H1 (cell line): ENCODE measurements around the gene DPF3. TPM values are rescaled to one million over a fixed set of nuclear protein-coding genes. Genes with fewer than 3 reads are reported as not detected.

Experiments used
- CTCF ChIA-PET: fragments of 300-600 bp; sonication (Branson Sonifier 250); formaldehyde crosslinking; loops from one replicate; lab custom pipeline; 2021; ENCODE audit not compliant: partially characterized antibody; lab: Charles Lee
- POLR2A ChIA-PET: fragments of 300-600 bp; sonication (Branson Sonifier 250); formaldehyde crosslinking; loops from one replicate; lab custom pipeline; 2021; ENCODE audit warnings: inconsistent platforms; ENCODE audit not compliant: partially characterized antibody; lab: Charles Lee
- DNase-seq, 2 experiments: peaks; one replicate each; pipeline versions ENCODE4 v3.0.0 to v3.0.0-alpha.2; 2010 to 2022; ENCODE audit warnings: low spot score in 2 of 2, low read depth in 1 of 2, mixed read lengths in 1 of 2
- FAIRE-seq: peaks from 2 replicates; lab custom pipeline; 2011; peaks lifted over from hg19 to GRCh38; lab: Jason Lieb, UNC
- H2AFZ ChIP-seq: 2 replicates; pipeline ENCODE4 v1.8.1; 2012; ENCODE audit warnings: low read length, inconsistent platforms
- H2AK5ac ChIP-seq: 2 replicates; pipeline ENCODE4 v1.6.1; 2013; ENCODE audit warnings: low read depth, low read length
- H2BK120ac ChIP-seq: replicated peaks from 2 replicates; pipeline ENCODE3; 2013; ENCODE audit warnings: low read depth, low read length, inconsistent platforms
- H2BK12ac ChIP-seq: 2 replicates; pipeline ENCODE4 v1.6.1; 2013; ENCODE audit warnings: low read depth, low read length
- H2BK15ac ChIP-seq: 2 replicates; pipeline ENCODE4 v1.6.1; 2013; ENCODE audit warnings: low read length
- H2BK20ac ChIP-seq: 2 replicates; pipeline ENCODE4 v1.6.1; 2013; ENCODE audit warnings: low read length
- H2BK5ac ChIP-seq: 2 replicates; pipeline ENCODE4 v1.6.1; 2013; ENCODE audit warnings: low read depth, low read length
- H3K14ac ChIP-seq: 2 replicates; pipeline ENCODE4 v1.6.1; 2013; ENCODE audit warnings: inconsistent platforms; ENCODE audit not compliant: insufficient read length
- H3K18ac ChIP-seq: 2 replicates; pipeline ENCODE4 v1.6.1; 2013; ENCODE audit warnings: low read length; ENCODE audit errors: extremely low read depth
- H3K23ac ChIP-seq: 2 replicates; pipeline ENCODE4 v1.6.1; 2013; ENCODE audit warnings: inconsistent platforms; ENCODE audit not compliant: insufficient read length
- H3K23me2 ChIP-seq: 2 replicates; pipeline ENCODE4 v1.6.1; 2013; ENCODE audit warnings: low read depth, low read length
- H3K27ac ChIP-seq: 2 replicates; pipeline ENCODE4 v1.6.1; 2011; ENCODE audit warnings: low read depth, low read length, inconsistent platforms
- H3K27me3 ChIP-seq, 4 experiments: replicated peaks in 1 of 4; 1 replicate in 1 of 4; 2 replicates in 3 of 4; pipeline versions ENCODE4 v1.6.1 to v1.8.1; 2011 to 2013; ENCODE audit warnings: low read length in 3 of 4, mild to moderate bottlenecking in 3 of 4, inconsistent platforms in 2 of 4, mixed read lengths in 2 of 4, moderate library complexity in 1 of 4; ENCODE audit not compliant: control insufficient read depth in 3 of 4, insufficient read depth in 3 of 4; ENCODE audit errors: extremely low read depth in 1 of 4
- H3K36me3 ChIP-seq, 4 experiments: 2 replicates each; pipeline versions ENCODE4 v1.6.1 to v1.8.1; 2011 to 2013; ENCODE audit warnings: mild to moderate bottlenecking in 4 of 4, low read length in 3 of 4, moderate library complexity in 2 of 4, control low read depth in 1 of 4, inconsistent platforms in 1 of 4; ENCODE audit not compliant: insufficient read depth in 4 of 4, control insufficient read depth in 2 of 4
- H3K4ac ChIP-seq: replicated peaks from 2 replicates; pipeline ENCODE3; 2013; ENCODE audit warnings: low read length, low read depth, mixed read lengths, inconsistent platforms; ENCODE audit not compliant: insufficient read length
- H3K4me1 ChIP-seq, 4 experiments: replicated peaks in 1 of 4; 1 replicate in 1 of 4; 2 replicates in 3 of 4; pipeline versions ENCODE4 v1.6.1 to v1.8.1; 2011 to 2013; ENCODE audit warnings: low read length in 3 of 4, inconsistent platforms in 2 of 4, mixed read lengths in 1 of 4; ENCODE audit not compliant: insufficient read depth in 4 of 4, control insufficient read depth in 3 of 4
- H3K4me2 ChIP-seq, 2 experiments: 2 replicates each; pipeline versions ENCODE4 v1.6.1 to v1.8.1; 2011 to 2013; ENCODE audit warnings: low read depth in 2 of 2, low read length in 2 of 2, control low read depth in 1 of 2, inconsistent platforms in 1 of 2, mild to moderate bottlenecking in 1 of 2; ENCODE audit not compliant: insufficient read depth in 1 of 2
- H3K4me3 ChIP-seq, 4 experiments: fragments of 200-600, 300-600 bp in 1 of 4; sonication (generic), shearing (Covaris generic), sonication (Bioruptor Twin) in 1 of 4; 2 replicates each; pipeline versions ENCODE4 v1.5.1 to v1.8.1; 2011 to 2016; ENCODE audit warnings: low read length in 4 of 4, low read depth in 3 of 4, control low read depth in 2 of 4, inconsistent platforms in 2 of 4, mild to moderate bottlenecking in 2 of 4, mixed read lengths in 1 of 4, moderate library complexity in 1 of 4; ENCODE audit not compliant: insufficient read depth in 2 of 4; ENCODE audit errors: extremely low read depth in 1 of 4
- H3K56ac ChIP-seq: replicated peaks from 2 replicates; pipeline ENCODE3; 2013; ENCODE audit warnings: low read depth, mild to moderate bottlenecking, mixed read lengths, low read length, inconsistent platforms; ENCODE audit not compliant: insufficient read length
- H3K79me1 ChIP-seq: 2 replicates; pipeline ENCODE4 v1.6.1; 2013; ENCODE audit warnings: low read depth, low read length, control low read depth
- H3K79me2 ChIP-seq, 2 experiments: 2 replicates each; pipeline versions ENCODE4 v1.6.1 to v1.8.1; 2012 to 2013; ENCODE audit warnings: low read length in 2 of 2, mild to moderate bottlenecking in 2 of 2, inconsistent platforms in 1 of 2; ENCODE audit not compliant: insufficient read depth in 2 of 2, control insufficient read depth in 1 of 2
- H3K9ac ChIP-seq, 4 experiments: replicated peaks in 1 of 4; 1 replicate in 1 of 4; 2 replicates in 3 of 4; pipeline versions ENCODE4 v1.6.1 to v1.8.1; 2011 to 2013; ENCODE audit warnings: low read depth in 3 of 4, low read length in 3 of 4, control low read depth in 2 of 4, mild to moderate bottlenecking in 2 of 4, moderate library complexity in 2 of 4, inconsistent platforms in 1 of 4; ENCODE audit errors: extremely low read depth in 1 of 4
- H3K9me3 ChIP-seq, 2 experiments: 2 replicates each; pipeline versions ENCODE4 v1.6.1 to v1.8.1; 2012 to 2013; ENCODE audit warnings: mild to moderate bottlenecking in 2 of 2, moderate library complexity in 2 of 2, control low read depth in 1 of 2, inconsistent platforms in 1 of 2, low read depth in 1 of 2, low read length in 1 of 2, mixed read lengths in 1 of 2; ENCODE audit not compliant: insufficient read depth in 2 of 2
- H4K20me1 ChIP-seq, 2 experiments: replicated peaks in 1 of 2; 2 replicates each; pipeline versions ENCODE3 to v1.8.1; 2011 to 2013; ENCODE audit warnings: inconsistent platforms in 2 of 2, low read length in 2 of 2, mild to moderate bottlenecking in 1 of 2; ENCODE audit not compliant: insufficient read depth in 2 of 2, control insufficient read depth in 1 of 2
- H4K5ac ChIP-seq: 2 replicates; pipeline ENCODE4 v1.6.1; 2013; ENCODE audit warnings: low read length, low read depth, mixed read lengths, inconsistent platforms; ENCODE audit not compliant: insufficient read length
- H4K8ac ChIP-seq: 2 replicates; pipeline ENCODE4 v1.8.0; 2013; ENCODE audit warnings: mild to moderate bottlenecking, moderate library complexity, low read length, inconsistent platforms; ENCODE audit not compliant: insufficient read depth; ENCODE audit errors: extremely low read depth
- H4K91ac ChIP-seq: replicated peaks from 2 replicates; pipeline ENCODE3; 2013; ENCODE audit warnings: low read length, mixed read lengths, inconsistent platforms; ENCODE audit not compliant: insufficient read length
- CEBPB ChIP-seq: IDR thresholded peaks from 2 replicates; pipeline ENCODE4 v1.6.1; 2012; ENCODE audit warnings: low read depth, low read length
- MAX ChIP-seq: IDR thresholded peaks from 2 replicates; pipeline ENCODE4 v1.6.1; 2012; ENCODE audit warnings: inconsistent platforms
- POU5F1 ChIP-seq: IDR thresholded peaks from 2 replicates; pipeline ENCODE4 v1.6.1; 2011; ENCODE audit warnings: low read depth, mild to moderate bottlenecking, low read length, moderate library complexity
- RFX5 ChIP-seq: IDR thresholded peaks from 2 replicates; pipeline ENCODE4 v1.6.1; 2011; ENCODE audit warnings: low read depth, low read length, improper control_type of control experiment, borderline replicate concordance
- SP2 ChIP-seq: IDR thresholded peaks from 2 replicates; pipeline ENCODE4 v1.6.1; 2012; ENCODE audit warnings: mild to moderate bottlenecking, low read length, inconsistent platforms
- TCF12 ChIP-seq: IDR thresholded peaks from 2 replicates; pipeline ENCODE4 v1.6.1; 2011; ENCODE audit warnings: low read depth, mild to moderate bottlenecking, low read length
- TEAD4 ChIP-seq: IDR thresholded peaks from 2 replicates; pipeline ENCODE4 v1.6.1; 2012; ENCODE audit warnings: low read depth, low read length, inconsistent platforms, mixed read lengths
- WGBS, 2 experiments: shearing (Covaris generic) in 1 of 2; methylation state at CpG; one replicate each; pipeline versions ENCODE4 v1.1.6 to v1.1.7; 2013 to 2015; ENCODE audit warnings: low lambda C conversion rate in 2 of 2, mixed read lengths in 2 of 2, inconsistent platforms in 1 of 2, low coverage in 1 of 2, missing lambda C conversion rate in 1 of 2; ENCODE audit not compliant: insufficient replicate concordance in 2 of 2, insufficient coverage in 1 of 2, insufficient read length in 1 of 2; ENCODE audit errors: extremely low coverage in 1 of 2, missing lambda C conversion rate in 1 of 2; 5-methylcytosine and 5-hydroxymethylcytosine counted together
- polyA plus RNA-seq, 7 experiments: library from polyadenylated mRNA; depleted of rRNA in 3 of 7; stranded (reverse) in 5 of 7; unstranded in 2 of 7; fragments of >200 nt in 5 of 7; fragments of 200-250 nt in 2 of 7; gene quantifications; 1 replicate in 5 of 7; 2 replicates in 1 of 7; 4 replicates in 1 of 7; pipeline versions ENCODE4 v1.2.1 to v1.2.3, GENCODE V29; 2011 to 2013; ENCODE audit warnings: missing spikeins in 2 of 7, mixed read lengths in 2 of 7
- total RNA-seq: library from RNA; stranded (reverse); fragmentation: NEBNext Ultra II Directional; extraction: Animal tissue kit (Norgen Biotek cat#: 25700); gene quantifications from 2 replicates; pipeline ENCODE4 v1.2.1, GENCODE V29; 2021

Gene DPF3
- total and polyA plus RNA-seq, 2 of the 8 experiments (the other 6 are each of a cell fraction or from before 2014, with no cell fraction given): 0.19 TPM; not detected in 1

GRCh38 chr14:72868500-72868899 lies 25.4 kb downstream of the DPF3 start:
- Histone ChIP-seq H4K20me1 (no peaks in the 10 kb centered on the region), H3K23me2 (no peaks in the 10 kb centered on the region), H2AK5ac (no peak overlapping the region), H4K91ac (no peak overlapping the region), H2BK15ac (no peak overlapping the region), H3K9me3 (peaks cover 7 to 8% of the 10 kb centered on the region in 2 experiments; a peak in 3 of 4 replicates), H2BK120ac (no peak overlapping the region), H3K23ac (no peak overlapping the region), H3K56ac (no peak overlapping the region), H3K79me2 (no peaks in the 10 kb centered on the region), H2BK20ac (no peak overlapping the region), H3K18ac (no peak overlapping the region), H2AFZ (no peak overlapping the region), H3K14ac (no peak overlapping the region), H3K36me3 (no peaks in the 10 kb centered on the region), H3K4me3 (no peak overlapping the region), H4K8ac (no peak overlapping the region), H4K5ac (no peak overlapping the region), H3K79me1 (no peaks in the 10 kb centered on the region), H3K27me3 (no peaks in the 10 kb centered on the region; a peak in 1 of 7 replicates), H2BK12ac (no peak overlapping the region), H3K27ac (no peak overlapping the region), H3K4me1 (no peaks in the 10 kb centered on the region), H2BK5ac (no peak overlapping the region), H3K9ac (no peak overlapping the region), H3K4me2 (no peak overlapping the region), H3K4ac (no peak overlapping the region)
- DNase-seq (no peak), FAIRE-seq (no peak)
- WGBS, 2 experiments: 90% methylated on average over 3 of the region's 3 CpGs; no CpG with 5 or more reads in 1 of the 2 experiments
- ChIA-PET POLR2A (interaction anchor here (0.9 kb wide), 1 partner anchor 189 kb away, joined by 3 read pairs; the partner anchor contains the start of gene RBM25), CTCF (no interaction called here)
- TF ChIP-seq TEAD4 (no peak), TCF12 (no peak), MAX (no peak), RFX5 (no peak), CEBPB (no peak), POU5F1 (no peak), SP2 (no peak)
